Upper lobe of left lung (tissue), 4 donors: ENCODE data around the gene CUEDC2.

Experiments used
- CTCF ChIP-seq, 6 experiments: fragments of 450-650 bp in 4 of 6; fragments of 200-600 bp in 2 of 6; sonication (generic) in 2 of 6; IDR thresholded peaks; one replicate each; pipeline ENCODE4 v1.5.1; 2016 to 2019; ENCODE audit warnings: antibody characterized with exemption in 6 of 6
- POLR2A ChIP-seq, 4 donors: fragments of 450-650 bp; IDR thresholded peaks; one replicate each; pipeline ENCODE4 v1.5.1; 2016 to 2017; ENCODE audit warnings: antibody characterized with exemption in 4 of 4, mild to moderate bottlenecking in 2 of 4
- POLR2AphosphoS5 ChIP-seq, 2 donors: sonication (generic); formaldehyde crosslinking; IDR thresholded peaks; one replicate each; pipeline ENCODE4 v1.5.1; 2017; ENCODE audit warnings: antibody characterized with exemption in 2 of 2

GRCh38 chr10:102384053-102384452 is 48.3 kb downstream of the CUEDC2 start:
- no peak for TF ChIP-seq CTCF (IDR thresholded peaks at IDR 0.05)
- no peak for TF ChIP-seq POLR2AphosphoS5 (IDR thresholded peaks at IDR 0.05)
- no peak for TF ChIP-seq POLR2A (IDR thresholded peaks at IDR 0.05)
